Stimulated activated CD8-positive, alpha-beta memory T cell treated with anti-CD3 and anti-CD28 coated beads, Interleukin-4, amount 100 ng/mL, for 24 hours (primary cell): Measurements from ENCODE around the gene SMCO3.

Experiments used
- DNase-seq: peaks from one replicate; pipeline ENCODE4 v3.0.0-alpha.2; 2020; ENCODE audit warnings: low read depth

Gene SMCO3

DNA sequence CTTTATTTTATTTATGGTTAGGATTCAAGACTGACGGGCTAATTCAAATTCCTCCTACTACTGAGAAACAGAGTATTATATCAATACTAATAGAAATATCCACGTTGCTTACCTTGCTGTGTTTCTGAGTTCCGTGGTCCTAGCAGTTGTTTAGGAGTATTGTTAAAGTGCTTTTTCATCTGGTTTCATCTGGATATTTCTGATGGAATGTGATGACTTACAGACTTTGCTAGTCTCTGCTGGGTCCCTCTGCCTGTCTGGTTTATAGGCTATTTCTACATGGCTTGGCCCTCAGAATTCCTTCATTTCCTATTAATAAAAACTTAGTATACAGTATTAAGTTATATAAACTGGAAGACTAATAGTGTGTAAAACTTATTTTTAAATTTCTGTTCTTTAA lies at the start of gene SMCO3:
SMCO3 (minus strand) TSS at position 169 of the 400 bp plus-strand sequence. CDS start 7,502 bp downstream, outside the sequence.
- DNase-seq = no peak

DNA sequence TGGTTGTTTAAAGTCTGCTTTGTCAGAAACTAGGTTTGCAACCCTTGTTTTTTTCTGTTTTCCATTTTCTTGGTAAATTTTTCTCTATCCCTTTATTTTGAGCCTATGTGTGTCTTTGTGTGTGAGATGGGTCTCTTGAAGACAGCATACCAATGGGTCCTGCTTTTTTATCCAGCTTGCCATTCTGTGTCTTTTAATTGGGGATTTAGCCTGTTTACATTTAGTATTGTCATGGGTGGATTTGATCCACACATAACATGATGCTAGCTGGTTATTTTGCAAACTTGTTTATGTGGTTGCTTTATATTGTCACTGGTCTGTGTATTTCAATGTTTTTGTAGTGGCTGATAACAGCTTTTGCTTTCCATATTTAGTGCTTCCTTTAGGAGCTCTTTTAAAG lies 46.5 kb upstream of the SMCO3 start:
- DNase-seq = no peak

- no peak for DNase-seq
Observed at GRCh38 chr12:14858513-14858912, 44.5 kb upstream of the SMCO3 start.

DNA sequence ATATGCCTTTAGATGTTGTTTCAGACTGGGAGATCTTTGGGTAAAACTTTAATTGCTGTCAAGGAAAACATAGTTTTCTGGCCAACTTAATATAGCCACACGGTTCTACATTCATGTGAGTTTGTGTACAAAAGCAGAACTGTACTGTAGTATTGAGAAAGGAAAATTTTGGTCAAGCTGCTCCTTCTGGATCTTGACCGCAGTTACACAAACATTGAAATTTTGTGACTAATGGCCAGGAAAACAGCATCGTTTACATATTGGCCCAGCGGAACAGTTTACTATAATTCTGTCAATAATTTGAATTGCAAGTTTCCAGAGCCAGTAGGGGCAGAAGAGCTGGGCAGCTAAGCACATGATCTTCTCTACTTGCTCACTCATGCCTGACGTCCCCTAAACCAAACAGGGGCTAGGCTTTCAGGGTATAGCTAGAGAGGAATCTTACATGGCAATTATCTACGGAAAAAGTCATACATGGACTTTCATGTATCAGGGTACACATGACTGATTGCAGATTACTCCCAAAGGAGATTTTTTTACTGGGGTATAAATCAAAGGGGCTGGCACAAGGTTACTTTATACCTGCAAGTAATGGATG lies 40.7 kb upstream of the SMCO3 start:
- no peak for DNase-seq

DNA sequence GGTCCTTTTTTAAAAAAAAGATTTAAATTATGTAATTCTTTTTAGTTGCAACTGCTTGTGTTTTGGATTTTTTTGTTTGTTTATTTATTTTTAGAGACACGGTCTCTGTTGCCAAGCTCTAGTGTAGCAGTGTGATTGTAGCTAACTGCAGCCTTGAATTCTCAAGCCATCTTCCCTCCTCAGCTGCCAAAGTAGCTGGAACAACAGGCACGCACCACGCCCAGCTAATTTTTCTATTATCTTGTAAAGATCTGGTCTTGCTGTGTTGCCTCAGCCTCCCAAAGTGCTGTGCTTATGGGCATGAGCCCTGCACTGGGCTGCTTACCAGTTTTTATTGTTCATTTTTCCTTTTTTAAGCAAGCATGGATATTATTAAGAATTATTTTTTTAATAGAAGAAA lies 40.0 kb upstream of the SMCO3 start:
- DNase-seq = no peak

GRCh38 chr12:14852880-14853279 lies 38.9 kb upstream of the SMCO3 start:
- no peak for DNase-seq

- no peak for DNase-seq
Observed at GRCh38 chr12:14850929-14851663, 37.1 kb upstream of the SMCO3 start.

DNA sequence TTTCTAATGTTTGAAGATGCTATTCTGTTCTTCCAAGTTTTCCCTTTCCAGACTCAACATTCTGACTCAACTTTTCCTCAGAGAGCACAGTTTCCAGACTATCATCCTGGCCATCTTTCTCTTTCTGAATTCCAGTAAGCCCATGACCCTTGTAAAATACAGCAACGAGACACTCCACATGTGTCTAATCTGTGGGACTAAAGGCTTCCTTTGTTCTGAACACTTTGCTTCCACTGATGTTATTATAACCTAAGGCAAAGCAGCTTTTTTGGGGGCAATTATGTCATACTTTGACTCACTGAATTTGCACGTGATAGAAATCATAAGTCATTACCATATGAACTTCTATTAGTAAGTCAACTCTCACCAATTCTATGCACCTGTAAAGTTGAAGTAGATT lies 35.7 kb upstream of the SMCO3 start:
- DNase-seq = no peak

DNA sequence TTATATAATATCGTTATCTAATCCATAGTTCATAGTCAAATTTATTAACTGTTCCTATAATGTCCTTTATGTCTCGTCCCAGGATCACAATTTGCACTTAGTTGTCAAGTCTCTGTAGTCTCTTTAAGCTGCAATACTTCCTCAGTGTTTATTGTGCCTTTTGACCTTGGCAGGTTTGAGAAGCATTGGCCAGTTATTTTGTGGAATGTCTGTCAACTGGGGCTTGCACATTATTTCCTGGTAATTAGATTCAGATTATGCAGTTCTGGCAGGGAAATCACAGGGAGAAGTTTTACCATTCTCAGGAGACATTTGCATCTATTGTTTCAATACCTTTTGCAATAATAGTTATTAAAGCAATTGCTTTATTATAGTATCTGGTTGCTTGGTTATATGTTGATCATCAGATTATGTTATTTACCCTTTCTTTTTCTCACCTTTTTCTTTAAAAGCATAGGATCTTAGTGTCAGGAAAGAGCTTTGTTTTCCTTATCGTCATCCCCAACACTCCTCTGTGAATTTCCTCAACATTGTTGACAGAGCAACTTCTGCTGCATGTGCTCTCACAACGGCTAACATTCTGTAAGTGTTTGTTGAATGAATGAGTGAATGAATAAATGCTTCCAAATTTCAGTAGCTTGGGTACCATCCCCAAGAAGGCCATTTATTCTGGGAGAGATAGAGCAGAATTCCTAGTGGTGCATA lies 33.0 kb upstream of the SMCO3 start:
- no peak for DNase-seq

GRCh38 chr12:14846042-14846587 lies 32.1 kb upstream of the SMCO3 start:
- DNase-seq = no peak

- no peak for DNase-seq
Observed at GRCh38 chr12:14845350-14845750, 31.4 kb upstream of the SMCO3 start.

DNA sequence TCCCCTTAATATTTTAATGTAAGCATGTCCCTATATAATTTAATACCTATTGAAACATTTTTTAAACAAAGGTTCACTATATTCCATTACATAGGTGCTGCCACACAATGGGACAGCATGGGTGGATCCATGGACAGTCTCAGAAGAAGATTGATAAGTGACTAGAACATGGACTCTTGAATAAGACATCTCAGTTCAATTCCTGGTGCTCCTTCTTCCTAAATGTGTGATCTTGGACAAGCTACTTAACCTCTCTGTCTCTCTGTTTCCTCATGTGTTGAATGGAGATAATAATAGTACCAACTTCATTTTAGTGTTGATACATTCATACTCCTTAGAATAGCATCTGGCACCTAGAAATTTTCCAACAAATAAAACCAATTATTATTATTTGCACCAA lies 30.4 kb upstream of the SMCO3 start:
- no peak for DNase-seq

DNA sequence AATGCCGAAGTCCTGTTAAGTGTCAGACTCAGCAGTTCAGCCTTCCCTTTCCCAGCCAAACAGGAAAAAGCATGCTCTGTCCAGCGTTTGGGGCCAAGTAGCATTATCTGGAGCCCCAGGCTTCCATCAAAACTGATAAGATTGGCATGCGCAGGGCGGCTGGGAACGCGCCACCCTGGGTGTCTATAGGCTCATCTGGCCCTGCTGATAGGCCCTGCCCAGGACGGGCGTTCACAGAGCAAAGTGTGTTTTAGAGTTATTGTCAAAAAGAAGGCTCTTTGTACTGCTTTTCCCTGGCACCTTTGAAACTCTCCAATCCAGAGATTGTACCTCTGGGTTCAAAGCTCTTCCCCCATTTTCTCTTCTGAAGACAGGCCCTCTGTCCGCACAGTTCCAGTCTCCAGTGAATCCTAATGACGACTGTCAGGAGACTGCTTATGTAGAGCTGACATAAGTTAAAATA lies 29.5 kb upstream of the SMCO3 start, which contains the start of gene ART4:
ART4 (minus strand) TSS at position 102 of the 463 bp plus-strand sequence. CDS start 413 bp downstream, outside the sequence.
- no peak for DNase-seq

DNA sequence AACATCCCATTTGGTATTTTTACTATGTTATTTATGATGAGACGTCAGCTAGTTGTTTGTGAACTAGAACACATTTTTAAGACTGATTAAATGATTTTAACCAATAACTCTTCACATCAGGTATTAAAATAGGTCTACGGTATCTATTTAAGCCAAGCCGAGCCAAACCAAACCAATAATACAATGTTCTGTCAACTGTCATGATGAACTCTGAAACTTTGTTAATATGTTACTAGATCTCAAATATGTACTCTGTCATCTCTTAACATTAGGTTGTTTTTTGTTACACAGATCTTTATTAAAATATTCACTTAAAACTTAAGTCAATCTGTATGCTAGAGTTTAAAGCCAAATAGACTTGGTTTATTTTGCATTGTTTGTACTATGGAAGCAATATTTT lies 28.3 kb upstream of the SMCO3 start:
- DNase-seq = no peak

DNA sequence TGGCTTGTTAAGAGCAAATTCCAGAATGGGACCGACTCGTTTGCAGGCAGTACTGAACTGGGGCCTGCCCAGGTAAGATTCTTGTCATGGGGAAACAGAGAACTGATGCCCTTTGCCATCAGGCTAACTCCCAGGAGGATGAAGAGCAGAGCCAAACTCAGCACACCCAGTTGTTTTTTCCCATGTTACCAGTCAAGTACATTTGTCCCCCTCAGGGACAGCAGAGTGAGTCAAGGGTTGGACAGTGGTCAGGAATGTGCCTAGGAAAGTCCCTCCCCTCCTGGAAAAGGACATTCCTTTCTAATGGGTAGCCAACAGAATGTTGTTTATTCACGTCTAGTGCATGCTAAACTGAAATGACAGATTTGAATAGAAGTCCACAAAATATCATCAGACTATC lies 27.8 kb upstream of the SMCO3 start:
- DNase-seq = no peak

- no peak for DNase-seq
Observed at GRCh38 chr12:14840616-14841015, 26.6 kb upstream of the SMCO3 start.

DNA sequence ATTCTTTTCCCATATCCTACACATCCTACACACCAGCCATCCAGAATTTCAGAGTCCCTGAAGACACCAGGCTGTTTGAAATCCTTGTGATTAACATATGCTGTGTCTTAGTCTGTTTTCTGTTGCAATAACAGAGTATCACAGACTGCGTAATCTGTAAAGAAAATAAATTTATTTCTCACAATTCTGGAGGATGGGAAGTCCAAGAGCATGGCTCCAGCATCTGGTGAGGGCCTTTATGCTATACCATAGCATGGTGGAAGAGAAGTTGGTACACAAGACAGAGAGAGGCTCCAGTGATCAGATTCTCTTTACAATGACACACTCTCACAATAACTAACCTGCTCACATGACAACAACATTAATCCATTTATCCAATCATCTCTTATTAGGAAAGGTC lies 25.3 kb upstream of the SMCO3 start:
- no peak for DNase-seq

DNA sequence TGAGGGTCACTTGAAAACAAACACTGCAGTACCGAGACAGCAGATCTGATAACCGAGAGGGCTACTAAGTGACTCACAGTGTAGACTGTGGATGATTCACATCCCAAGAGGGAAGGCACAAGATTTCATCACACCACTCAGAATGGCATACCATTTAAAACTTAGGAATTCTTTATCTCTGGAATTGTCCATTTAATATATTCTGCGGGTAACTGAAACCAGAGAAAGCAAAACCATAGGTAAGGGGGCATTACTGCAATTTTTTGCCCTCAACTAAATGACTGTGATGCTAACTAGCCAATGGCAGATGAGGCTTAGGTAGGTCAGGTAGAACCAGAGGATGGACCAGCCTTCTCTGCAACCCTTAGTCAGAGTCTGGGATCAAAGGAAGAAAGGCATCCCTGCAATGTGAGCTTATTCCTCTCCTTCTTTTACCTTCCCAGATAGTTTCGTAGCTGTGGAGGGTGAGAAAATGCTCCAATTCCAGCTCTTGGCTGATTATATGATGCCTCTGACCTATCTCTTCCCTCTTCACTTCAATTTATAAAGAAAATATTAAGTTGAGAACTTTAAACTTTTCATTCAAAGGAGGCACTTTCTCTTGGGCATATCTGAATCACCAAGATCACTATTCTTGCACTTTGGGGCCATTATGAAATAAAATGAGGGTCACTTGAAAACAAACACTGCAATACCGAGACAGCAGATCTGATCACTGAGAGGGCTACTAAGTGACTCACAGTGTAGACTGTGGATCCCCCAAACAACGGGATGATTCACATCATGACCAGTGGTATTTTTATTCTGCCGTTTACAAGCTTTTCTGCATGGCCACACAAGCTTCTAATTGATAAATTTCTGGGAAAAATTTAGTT lies 22.6 kb upstream of the SMCO3 start:
- DNase-seq = no peak

- DNase-seq = no peak
Observed at GRCh38 chr12:14834509-14834908, 20.5 kb upstream of the SMCO3 start.

DNA sequence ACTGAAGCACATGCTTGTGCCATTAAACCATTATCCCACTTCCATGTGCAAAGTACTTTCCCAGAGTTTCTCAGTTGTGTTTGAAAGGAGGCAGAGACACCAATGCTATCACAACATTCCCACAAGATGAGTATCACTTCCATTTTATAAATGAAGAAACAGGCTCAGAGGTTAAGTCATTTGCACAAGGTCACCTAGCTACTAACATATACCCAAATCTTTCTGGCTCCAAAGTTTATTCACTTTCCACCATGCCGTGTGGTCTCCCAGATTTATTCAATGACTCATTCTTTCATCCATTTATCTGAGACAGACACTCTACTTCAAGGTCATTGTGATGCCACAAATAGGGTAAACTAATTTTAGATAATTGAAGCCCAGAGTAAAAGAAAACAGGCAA lies 20.0 kb upstream of the SMCO3 start:
- DNase-seq = no peak

DNA sequence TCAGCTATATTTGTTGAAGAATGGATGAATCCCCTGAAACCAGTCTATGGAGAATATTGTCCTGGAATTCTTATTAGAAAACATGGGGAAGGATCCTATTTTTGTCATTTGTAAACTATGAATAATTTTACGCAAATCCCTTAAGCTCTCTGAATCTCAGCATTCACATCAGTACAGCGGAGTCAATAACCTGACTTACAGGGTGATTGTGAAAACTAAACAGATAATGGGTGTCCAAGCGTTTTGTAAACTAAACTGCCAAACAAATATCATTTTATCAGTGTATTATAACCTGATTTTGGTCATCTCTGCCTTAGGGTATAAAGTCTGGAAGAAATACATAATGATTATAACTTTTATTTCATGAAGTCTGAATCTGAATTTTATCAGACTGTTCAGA lies 19.4 kb upstream of the SMCO3 start:
- no peak for DNase-seq

GRCh38 chr12:14828892-14829291 lies 14.9 kb upstream of the SMCO3 start:
- no peak for DNase-seq
